GM20000 (cell line): Measurements from ENCODE around the gene ARHGAP12.

Experiments used
- DNase-seq: peaks from one replicate; pipeline ENCODE4 v3.0.0; 2012; ENCODE audit warnings: low spot score
- TF ChIP-seq, protein P1 (sequence below): IDR thresholded peaks from 2 replicates; pipeline ENCODE4 v1.5.1; 2012; ENCODE audit warnings: mild to moderate bottlenecking, control low read depth; ENCODE audit errors: extremely low read depth, missing control alignments

The ARHGAP12 gene

DNA sequence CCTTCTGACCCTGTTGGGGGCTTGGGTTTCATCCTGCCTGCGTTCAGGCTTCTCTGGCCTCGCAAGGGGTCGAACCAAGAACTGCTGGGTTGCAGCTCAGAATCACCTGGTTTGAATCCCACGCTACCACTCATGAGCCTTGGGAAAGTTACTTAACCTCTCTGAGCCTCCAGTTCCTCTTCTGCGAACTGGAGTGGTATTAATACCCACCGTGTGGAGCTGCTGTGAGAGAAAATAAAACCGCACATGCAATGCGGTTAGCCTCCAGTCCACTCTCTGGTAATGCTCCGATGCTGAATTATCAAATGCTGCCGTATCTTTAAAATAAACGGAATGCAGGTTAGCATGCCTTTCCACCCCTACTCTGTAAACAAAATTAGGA is 171.9 kb downstream of the ARHGAP12 start:
- DNase-seq: no peak
- TF ChIP-seq, protein P1, sequence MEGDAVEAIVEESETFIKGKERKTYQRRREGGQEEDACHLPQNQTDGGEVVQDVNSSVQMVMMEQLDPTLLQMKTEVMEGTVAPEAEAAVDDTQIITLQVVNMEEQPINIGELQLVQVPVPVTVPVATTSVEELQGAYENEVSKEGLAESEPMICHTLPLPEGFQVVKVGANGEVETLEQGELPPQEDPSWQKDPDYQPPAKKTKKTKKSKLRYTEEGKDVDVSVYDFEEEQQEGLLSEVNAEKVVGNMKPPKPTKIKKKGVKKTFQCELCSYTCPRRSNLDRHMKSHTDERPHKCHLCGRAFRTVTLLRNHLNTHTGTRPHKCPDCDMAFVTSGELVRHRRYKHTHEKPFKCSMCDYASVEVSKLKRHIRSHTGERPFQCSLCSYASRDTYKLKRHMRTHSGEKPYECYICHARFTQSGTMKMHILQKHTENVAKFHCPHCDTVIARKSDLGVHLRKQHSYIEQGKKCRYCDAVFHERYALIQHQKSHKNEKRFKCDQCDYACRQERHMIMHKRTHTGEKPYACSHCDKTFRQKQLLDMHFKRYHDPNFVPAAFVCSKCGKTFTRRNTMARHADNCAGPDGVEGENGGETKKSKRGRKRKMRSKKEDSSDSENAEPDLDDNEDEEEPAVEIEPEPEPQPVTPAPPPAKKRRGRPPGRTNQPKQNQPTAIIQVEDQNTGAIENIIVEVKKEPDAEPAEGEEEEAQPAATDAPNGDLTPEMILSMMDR: no peak

DNA sequence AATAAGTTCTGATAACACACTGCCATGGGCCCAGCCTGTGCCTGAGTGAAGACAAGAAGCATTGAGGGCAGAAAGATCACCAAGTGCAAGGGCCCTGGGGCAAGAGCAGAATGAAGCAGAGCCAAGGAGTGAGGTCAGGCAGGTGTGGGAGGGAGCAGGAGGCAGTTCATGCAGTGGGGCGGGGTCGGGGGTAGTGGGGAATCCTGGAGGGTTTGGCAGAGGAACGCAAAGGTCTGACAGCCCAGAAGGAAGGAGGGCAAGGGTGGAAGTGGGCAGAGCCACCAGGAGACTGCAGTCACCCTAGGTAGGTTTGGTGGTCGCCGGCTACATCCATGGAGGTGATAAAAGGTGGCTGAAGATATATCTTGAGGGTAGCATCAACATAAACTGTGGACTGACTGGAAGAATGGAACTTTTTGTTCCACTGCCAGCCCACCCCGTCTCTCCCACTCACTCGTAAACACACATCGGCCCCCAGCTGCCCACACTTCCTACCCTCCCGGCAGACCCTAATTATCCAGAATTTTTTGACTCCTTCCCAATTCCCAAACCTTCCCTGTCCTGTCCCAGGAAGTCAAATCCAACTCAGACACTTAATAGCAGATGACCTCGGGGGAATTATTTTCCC is 172.4 kb downstream of the ARHGAP12 start:
- TF ChIP-seq, protein P1: no peak
- DNase-seq: no peak
